Measurements from ENCODE around the gene TCF12. TPM values are rescaled to one million over a fixed set of nuclear protein-coding genes. Genes with fewer than 3 reads are reported as not detected.

Gene TCF12
- total and polyA plus RNA-seq, 2 of the 8 experiments (the other 6 are each of a cell fraction or from before 2014, with no cell fraction given): 85.8 to 101 TPM

- Histone ChIP-seq H4K20me1 (replicated peaks in 1 of 2; ENCODE audit: control insufficient read depth in 1 of 2, insufficient read depth in 2 of 2, low read length in 2 of 2) (no peaks in the 10 kb centered on the region), H3K9me3 (ENCODE audit: insufficient read depth in 2 of 2, low read depth in 1 of 2, low read length in 1 of 2) (no peaks in the 10 kb centered on the region), H3K9ac (replicated peaks in 1 of 4; ENCODE audit: extremely low read depth in 1 of 4, low read depth in 3 of 4, low read length in 3 of 4) (no peak overlapping the region), H3K23ac (ENCODE audit: insufficient read length) (no peak overlapping the region), H2BK120ac (replicated peaks; ENCODE audit: low read depth, low read length) (no peak overlapping the region), H3K4ac (replicated peaks; ENCODE audit: insufficient read length, low read depth, low read length) (no peak overlapping the region), H4K5ac (ENCODE audit: insufficient read length, low read depth, low read length) (no peak overlapping the region), H3K23me2 (ENCODE audit: low read depth, low read length) (no peaks in the 10 kb centered on the region), H2AK5ac (ENCODE audit: low read depth, low read length) (no peak overlapping the region), H3K4me1 (replicated peaks in 1 of 4; ENCODE audit: control insufficient read depth in 3 of 4, insufficient read depth in 4 of 4, low read length in 3 of 4) (peaks cover 0 to 10% (median 7%) of the 10 kb centered on the region in 4 experiments; a peak in 3 of 7 replicates), H2BK12ac (ENCODE audit: low read depth, low read length) (no peak overlapping the region), H3K27ac (ENCODE audit: low read depth, low read length) (no peak overlapping the region), H3K27me3 (replicated peaks in 1 of 4; ENCODE audit: control insufficient read depth in 3 of 4, extremely low read depth in 1 of 4, insufficient read depth in 3 of 4, low read length in 3 of 4) (no peaks in the 10 kb centered on the region), H3K36me3 (ENCODE audit: control insufficient read depth in 2 of 4, insufficient read depth in 4 of 4, low read length in 3 of 4) (peaks cover 0 to 12% (median 6%) of the 10 kb centered on the region in 4 experiments; a peak in 4 of 8 replicates), H3K18ac (ENCODE audit: extremely low read depth, low read length) (no peak overlapping the region), H2BK5ac (ENCODE audit: low read depth, low read length) (no peak overlapping the region), H4K8ac (ENCODE audit: extremely low read depth, insufficient read depth, low read length) (no peak overlapping the region), H3K4me3 (ENCODE audit: extremely low read depth in 1 of 4, insufficient read depth in 2 of 4, low read depth in 3 of 4, low read length in 4 of 4) (no peak overlapping the region), H3K4me2 (ENCODE audit: insufficient read depth in 1 of 2, low read depth in 2 of 2, low read length in 2 of 2) (no peak overlapping the region), H3K79me1 (ENCODE audit: low read depth, low read length) (no peaks in the 10 kb centered on the region), H2BK15ac (ENCODE audit: low read length) (no peak overlapping the region), H4K91ac (replicated peaks; ENCODE audit: insufficient read length, low read length) (no peak overlapping the region), H3K56ac (replicated peaks; ENCODE audit: insufficient read length, low read depth, low read length) (no peak overlapping the region), H2AFZ (ENCODE audit: low read length) (no peak overlapping the region), H2BK20ac (ENCODE audit: low read length) (no peak overlapping the region), H3K79me2 (ENCODE audit: control insufficient read depth in 1 of 2, insufficient read depth in 2 of 2, low read length in 2 of 2) (no peaks in the 10 kb centered on the region), H3K14ac (ENCODE audit: insufficient read length) (no peak overlapping the region)
- FAIRE-seq (no peak), DNase-seq (ENCODE audit: low read depth in 1 of 2, low spot score in 2 of 2) (no peak)
- ChIA-PET POLR2A (ENCODE audit: partially characterized antibody) (interaction anchor here (0.7 to 2.2 kb wide), 2 partner anchors 9 to 15 kb away, joined by 4 to 7 read pairs; no protein-coding TSS in a partner anchor), CTCF (ENCODE audit: partially characterized antibody) (interaction anchor here (0.9 to 1.6 kb wide), 3 partner anchors 13 to 55 kb away, joined by 3 to 7 read pairs (median 3); no protein-coding TSS in a partner anchor)
- WGBS, 2 experiments (ENCODE audit: extremely low coverage in 1 of 2, insufficient coverage in 1 of 2, insufficient read length in 1 of 2, insufficient replicate concordance in 2 of 2, low coverage in 1 of 2, low lambda C conversion rate in 2 of 2, missing lambda C conversion rate in 1 of 2): 86% methylated on average over 2 of the region's 2 CpGs; no CpG with 5 or more reads in 1 of the 2 experiments
- TF ChIP-seq CHD1 (IDR thresholded peaks at IDR 0.05; ENCODE audit: low read depth, low read length) (no peak), BACH1 (IDR thresholded peaks at IDR 0.05; ENCODE audit: low read length) (no peak), RXRA (IDR thresholded peaks at IDR 0.05; ENCODE audit: insufficient read depth, low read depth, low read length) (no peak), POU5F1 (IDR thresholded peaks at IDR 0.05; ENCODE audit: low read depth, low read length) (no peak), SIN3A (conservative IDR thresholded peaks at IDR 0.05 in 1 of 2, IDR thresholded peaks at IDR 0.05 in 1 of 2; ENCODE audit: low read depth in 1 of 2, low read length in 2 of 2) (no peak), CTCF (IDR thresholded peaks at IDR 0.05; ENCODE audit: control extremely low read depth in 1 of 3, insufficient read depth in 1 of 3, low read depth in 1 of 3, low read length in 3 of 3) (no peak), MAFK (IDR thresholded peaks at IDR 0.05; ENCODE audit: low read depth, low read length) (no peak), HDAC6 (IDR thresholded peaks at IDR 0.05; ENCODE audit: low read depth, low read length) (no peak), EGR1 (IDR thresholded peaks at IDR 0.05; ENCODE audit: borderline replicate concordance, low read depth, low read length) (no peak), SUZ12 (IDR thresholded peaks at IDR 0.05; ENCODE audit: low read length) (no peak), KDM5A (IDR thresholded peaks at IDR 0.05; ENCODE audit: low read length) (no peak)
Measured at GRCh38 chr15:57256939-57257338, 338.5 kb downstream of the TCF12 start.
